IMR-90 (cell line): ENCODE measurements around the gene EYS. TPM values are rescaled to one million over a fixed set of nuclear protein-coding genes. Genes with fewer than 3 reads are reported as not detected.

Experiments used
- ATAC-seq: fragments of 200-7000 bp; cut with Tn5 transposase; 2 replicates; pipeline ENCODE4 v1.9.1; 2020; ENCODE audit warnings: low read depth, mild to moderate bottlenecking, moderate library complexity
- BruUV-seq: library from RNA; stranded (reverse); fragments of 400-500 nt; replicated peaks from 2 replicates; lab custom pipeline; 2021; lab: Mats Ljungman, UMichigan
- CTCF ChIA-PET: fragments of 300-600 bp; formaldehyde crosslinking; extraction: SDS; loops from one replicate; lab custom pipeline; 2021; ENCODE audit warnings: antibody characterized with exemption; lab: Yijun Ruan, JAX
- POLR2A ChIA-PET: fragments of 300-600 bp; sonication (Branson Sonifier 250); formaldehyde crosslinking; loops from one replicate; lab custom pipeline; 2022; ENCODE audit warnings: antibody characterized with exemption; ENCODE audit not compliant: unreplicated experiment; lab: Charles Lee
- DNase-seq: peaks from one replicate; pipeline ENCODE4 v3.0.0; 2013
- H2AFZ ChIP-seq: replicated peaks from 2 replicates; pipeline ENCODE3; 2013; ENCODE audit warnings: low read length, mild to moderate bottlenecking; ENCODE audit not compliant: poor library complexity
- H2AK5ac ChIP-seq: 2 replicates; pipeline ENCODE4 v1.6.1; 2013; ENCODE audit warnings: low read depth, low read length, inconsistent platforms
- H2AK9ac ChIP-seq: replicated peaks from 2 replicates; pipeline ENCODE3; 2013; ENCODE audit warnings: mild to moderate bottlenecking, low read depth, low read length, moderate library complexity; ENCODE audit not compliant: poor library complexity
- H2BK120ac ChIP-seq: 2 replicates; pipeline ENCODE4 v1.6.1; 2013; ENCODE audit warnings: low read depth, low read length, inconsistent platforms
- H2BK15ac ChIP-seq: 3 replicates; pipeline ENCODE4 v1.6.1; 2013; ENCODE audit warnings: low read depth, low read length, inconsistent platforms
- H2BK20ac ChIP-seq: 2 replicates; pipeline ENCODE4 v1.6.1; 2013; ENCODE audit warnings: low read depth, mild to moderate bottlenecking, inconsistent platforms, low read length, moderate library complexity
- H2BK5ac ChIP-seq: 2 replicates; pipeline ENCODE4 v1.6.1; 2013; ENCODE audit warnings: mild to moderate bottlenecking, low read depth, low read length, inconsistent platforms; ENCODE audit not compliant: poor library complexity, severe bottlenecking
- H3K14ac ChIP-seq: replicated peaks from 2 replicates; pipeline ENCODE4 v1.6.1; 2013; ENCODE audit warnings: low read depth, low read length, inconsistent platforms
- H3K18ac ChIP-seq: 2 replicates; pipeline ENCODE4 v1.6.1; 2013; ENCODE audit warnings: low read depth, low read length, control low read depth
- H3K23ac ChIP-seq: 2 replicates; pipeline ENCODE4 v1.6.1; 2013; ENCODE audit warnings: low read depth, low read length, inconsistent platforms
- H3K27ac ChIP-seq: 2 replicates; pipeline ENCODE4 v1.5.1; 2013; ENCODE audit warnings: mild to moderate bottlenecking, control low read depth, low read length; ENCODE audit not compliant: insufficient read depth
- H3K27me3 ChIP-seq: 2 replicates; pipeline ENCODE4 v1.6.1; 2013; ENCODE audit warnings: low read length; ENCODE audit not compliant: control insufficient read depth, insufficient read depth
- H3K36me3 ChIP-seq: 2 replicates; pipeline ENCODE4 v1.6.1; 2013; ENCODE audit warnings: low read length, mixed read lengths; ENCODE audit not compliant: control insufficient read depth, insufficient read depth
- H3K4ac ChIP-seq: 2 replicates; pipeline ENCODE4 v1.6.1; 2013; ENCODE audit warnings: low read depth, low read length, inconsistent platforms
- H3K4me1 ChIP-seq: 2 replicates; pipeline ENCODE4 v1.6.1; 2013; ENCODE audit warnings: low read length, mixed read lengths; ENCODE audit not compliant: control insufficient read depth, insufficient read depth
- H3K4me2 ChIP-seq: 2 replicates; pipeline ENCODE4 v1.6.1; 2013; ENCODE audit warnings: low read depth, mild to moderate bottlenecking, control low read depth, low read length, moderate library complexity
- H3K4me3 ChIP-seq: 2 replicates; pipeline ENCODE4 v1.5.1; 2013; ENCODE audit warnings: low read depth, mild to moderate bottlenecking, control low read depth, low read length, moderate library complexity; ENCODE audit not compliant: insufficient read depth
- H3K56ac ChIP-seq: 2 replicates; pipeline ENCODE4 v1.6.1; 2013; ENCODE audit warnings: low read length, inconsistent platforms; ENCODE audit not compliant: insufficient read depth; ENCODE audit errors: extremely low read depth
- H3K79me1 ChIP-seq, 2 experiments: 2 replicates each; pipeline ENCODE4 v1.6.1; 2013; ENCODE audit warnings: low read length in 2 of 2, inconsistent platforms in 1 of 2, low read depth in 1 of 2
- H3K9ac ChIP-seq: 2 replicates; pipeline ENCODE4 v1.6.1; 2013; ENCODE audit warnings: low read depth, low read length, control low read depth
- H3K9me1 ChIP-seq: 2 replicates; pipeline ENCODE4 v1.6.1; 2013; ENCODE audit warnings: low read length, inconsistent platforms; ENCODE audit not compliant: insufficient read depth
- H3K9me3 ChIP-seq: 2 replicates; pipeline ENCODE4 v1.6.1; 2013; ENCODE audit warnings: low read length; ENCODE audit not compliant: control insufficient read depth, insufficient read depth
- H4K20me1 ChIP-seq: 2 replicates; pipeline ENCODE4 v1.6.1; 2013; ENCODE audit warnings: low read length, inconsistent platforms; ENCODE audit not compliant: insufficient read depth
- H4K5ac ChIP-seq: 2 replicates; pipeline ENCODE4 v1.6.1; 2013; ENCODE audit warnings: mild to moderate bottlenecking, low read depth, low read length, control low read depth
- H4K8ac ChIP-seq, 2 experiments: 2 replicates each; pipeline ENCODE4 v1.6.1; 2013; ENCODE audit warnings: low read depth in 2 of 2, low read length in 2 of 2, control low read depth in 1 of 2, inconsistent platforms in 1 of 2
- H4K91ac ChIP-seq: 2 replicates; pipeline ENCODE4 v1.6.1; 2013; ENCODE audit warnings: low read depth, low read length, inconsistent platforms; ENCODE audit not compliant: insufficient read depth
- CTCF ChIP-seq: conservative IDR thresholded peaks from 2 replicates; pipeline ENCODE4 v1.5.1; 2012; ENCODE audit warnings: mild to moderate bottlenecking, low read depth, low read length, improper control_type of control experiment
- ELK1 ChIP-seq: fragments of 150-350 bp; IDR thresholded peaks from 2 replicates; pipeline ENCODE4 v1.6.1; 2016; ENCODE audit warnings: low read depth, mild to moderate bottlenecking, low read length, moderate library complexity, borderline replicate concordance
- FOS ChIP-seq: fragments of 150-350 bp; IDR thresholded peaks from 2 replicates; pipeline ENCODE4 v1.6.1; 2016; ENCODE audit warnings: low read depth, low read length
- MAFK ChIP-seq: IDR thresholded peaks from 2 replicates; pipeline ENCODE4 v1.6.1; 2012; ENCODE audit warnings: low read depth, low read length, improper control_type of control experiment
- MAZ ChIP-seq: IDR thresholded peaks from 2 replicates; pipeline ENCODE4 v1.6.1; 2012; ENCODE audit warnings: low read depth, mild to moderate bottlenecking, low read length, improper control_type of control experiment, moderate library complexity, borderline replicate concordance
- NFE2L2 ChIP-seq: fragments of 150-350 bp; IDR thresholded peaks from 2 replicates; pipeline ENCODE4 v1.6.1; 2016; ENCODE audit warnings: low read depth, mild to moderate bottlenecking, low read length
- RCOR1 ChIP-seq: IDR thresholded peaks from 2 replicates; pipeline ENCODE4 v1.6.1; 2012; ENCODE audit warnings: mild to moderate bottlenecking, low read length, improper control_type of control experiment; ENCODE audit not compliant: insufficient replicate concordance
- USF2 ChIP-seq: fragments of 150-350 bp; IDR thresholded peaks from 2 replicates; pipeline ENCODE4 v1.6.1; 2017; ENCODE audit warnings: mild to moderate bottlenecking, antibody characterized with exemption, low read length, low read depth
- WGBS, 2 experiments: methylation state at CpG; one replicate each; pipeline versions ENCODE4 v1.1.5 to v1.1.7; 2013; ENCODE audit warnings: missing lambda C conversion rate in 2 of 2; ENCODE audit not compliant: insufficient read length in 1 of 2; ENCODE audit errors: extremely low coverage in 2 of 2; 5-methylcytosine and 5-hydroxymethylcytosine counted together
- dilution Hi-C: fragments of 300-500 bp; cut with HindIII; formaldehyde crosslinking; loops from one replicate; pipeline ENCODE4 v1.14.3; 2018; ENCODE audit warnings: low sequenced_read_pairs; ENCODE audit not compliant: unreplicated experiment
- in situ Hi-C: fragments of 300-500 bp; cut with MboI; formaldehyde crosslinking; loops from 3 replicates; pipeline ENCODE4 v1.14.3; 2019; ENCODE audit warnings: low sequenced_read_pairs, inconsistent platforms, mixed read lengths
- intact Hi-C: fragments of 100-400 bp; cut with micrococcal nuclease; formaldehyde crosslinking; loops from 2 replicates; pipeline ENCODE4 v1.10.0; 2022
- polyA plus RNA-seq, 3 experiments: library from polyadenylated mRNA; depleted of rRNA; stranded (reverse); fragments of >200 nt; gene quantifications; 2 replicates each; pipeline ENCODE4 v1.2.3, GENCODE V29; 2012; ENCODE audit warnings: low replicate concordance in 1 of 3
- total RNA-seq: library from RNA; depleted of rRNA; stranded (reverse); fragments of >200 nt; gene quantifications from 2 replicates; pipeline ENCODE4 v1.2.3, GENCODE V29; 2012

The EYS gene
- total and polyA plus RNA-seq, 2 of the 4 experiments (the other 2 are of a cell fraction): under 0.01 TPM; not detected in 1

GRCh38 chr6:65450451-65450850, 256.6 kb downstream of the EYS start:
- TF ChIP-seq USF2: no peak
- TF ChIP-seq MAZ: no peak
- no peak for TF ChIP-seq CTCF
- TF ChIP-seq RCOR1: no peak
- TF ChIP-seq MAFK: no peak
- no peak for TF ChIP-seq FOS
- TF ChIP-seq NFE2L2: no peak
- no peak for TF ChIP-seq ELK1
- Histone ChIP-seq H2BK120ac (no peak overlapping the region), H3K27me3 (no peaks in the 10 kb centered on the region), H2AK9ac (no peak overlapping the region), H3K4ac (no peak overlapping the region), H4K5ac (no peak overlapping the region), H4K20me1 (no peaks in the 10 kb centered on the region), H2BK20ac (no peak overlapping the region), H3K4me3 (no peak overlapping the region), H3K9me1 (no peaks in the 10 kb centered on the region), H3K27ac (no peak overlapping the region), H3K4me2 (no peak overlapping the region), H2AFZ (no peak overlapping the region), H2AK5ac (no peak overlapping the region), H3K23ac (no peak overlapping the region), H3K18ac (no peak overlapping the region), H2BK15ac (no peak overlapping the region), H3K14ac (no peak overlapping the region), H4K91ac (no peak overlapping the region), H3K56ac (no peak overlapping the region), H4K8ac (no peak overlapping the region), H3K9ac (no peak overlapping the region), H3K36me3 (no peaks in the 10 kb centered on the region), H2BK5ac (no peak overlapping the region), H3K79me1 (no peaks in the 10 kb centered on the region), H3K9me3 (no peaks in the 10 kb centered on the region; the same call in 1 of the 2 replicates), H3K4me1 (no peaks in the 10 kb centered on the region)
- in situ Hi-C loops (no loop called here), intact Hi-C loops (no loop called here), dilution Hi-C loops (no loop called here)
- WGBS, 2 experiments: no CpG with 5 or more reads among the region's 1 CpG
- no peak for DNase-seq
- ChIA-PET POLR2A (no interaction called here), CTCF (no interaction called here)
- no peak for ATAC-seq
- no TSS peak for BruUV-seq
